H9 (cell line): ENCODE data around the gene TMEM132C. TPM values are rescaled to one million over a fixed set of nuclear protein-coding genes. Genes with fewer than 3 reads are reported as not detected.

ENCODE experiments used
- DNase-seq: peaks from one replicate; pipeline ENCODE4 v3.0.0-alpha.2; 2017
- H2AFZ ChIP-seq: one replicate; pipeline ENCODE4 v1.6.1; 2013; ENCODE audit warnings: mild to moderate bottlenecking, low read length, control low read depth, moderate library complexity
- H2AK5ac ChIP-seq: 2 replicates; pipeline ENCODE4 v1.6.1; 2013; ENCODE audit warnings: low read length, control low read depth, mixed read lengths; ENCODE audit not compliant: insufficient read length
- H2BK120ac ChIP-seq: one replicate; pipeline ENCODE4 v1.6.1; 2013; ENCODE audit warnings: low read depth, mild to moderate bottlenecking, low read length, control low read depth, inconsistent platforms; ENCODE audit not compliant: poor library complexity, severe bottlenecking
- H2BK12ac ChIP-seq: 2 replicates; pipeline ENCODE4 v1.6.1; 2013; ENCODE audit warnings: low read length, control low read depth, mixed read lengths, low read depth; ENCODE audit not compliant: insufficient read length
- H2BK15ac ChIP-seq: 2 replicates; pipeline ENCODE4 v1.6.1; 2013; ENCODE audit warnings: low read depth, low read length, control low read depth
- H2BK20ac ChIP-seq: one replicate; pipeline ENCODE4 v1.6.1; 2013; ENCODE audit warnings: low read depth, mild to moderate bottlenecking, low read length, control low read depth, inconsistent platforms; ENCODE audit not compliant: poor library complexity, severe bottlenecking
- H2BK5ac ChIP-seq: 2 replicates; pipeline ENCODE4 v1.6.1; 2013; ENCODE audit warnings: low read length, control low read depth, mixed read lengths; ENCODE audit not compliant: insufficient read length
- H3K14ac ChIP-seq: 2 replicates; pipeline ENCODE4 v1.6.1; 2013; ENCODE audit warnings: low read length, control low read depth; ENCODE audit not compliant: insufficient read depth
- H3K18ac ChIP-seq: 2 replicates; pipeline ENCODE4 v1.6.1; 2013; ENCODE audit warnings: low read depth, mild to moderate bottlenecking, mixed read lengths, low read length, control low read depth; ENCODE audit not compliant: insufficient read length
- H3K23ac ChIP-seq: 2 replicates; pipeline ENCODE4 v1.6.1; 2013; ENCODE audit warnings: low read length, control low read depth, mixed read lengths, low read depth; ENCODE audit not compliant: insufficient read length
- H3K23me2 ChIP-seq: 2 replicates; pipeline ENCODE4 v1.6.1; 2013; ENCODE audit warnings: low read depth, mild to moderate bottlenecking, mixed read lengths, low read length, control low read depth; ENCODE audit not compliant: insufficient read length, poor library complexity, severe bottlenecking
- H3K27ac ChIP-seq: 2 replicates; pipeline ENCODE4 v1.5.1; 2013; ENCODE audit warnings: low read length, control low read depth, mixed read lengths, low read depth; ENCODE audit not compliant: insufficient read length
- H3K27me3 ChIP-seq: 2 replicates; pipeline ENCODE4 v1.6.1; 2013; ENCODE audit warnings: low read length, control low read depth, inconsistent platforms; ENCODE audit not compliant: insufficient read depth
- H3K4ac ChIP-seq: 2 replicates; pipeline ENCODE4 v1.6.1; 2013; ENCODE audit warnings: low read depth, mild to moderate bottlenecking, control low read depth, inconsistent platforms, low read length, moderate library complexity
- H3K4me1 ChIP-seq: 2 replicates; pipeline ENCODE4 v1.6.1; 2013; ENCODE audit warnings: low read length, control low read depth, inconsistent platforms; ENCODE audit not compliant: insufficient read depth
- H3K4me2 ChIP-seq: 2 replicates; pipeline ENCODE4 v1.6.1; 2013; ENCODE audit warnings: low read length, control low read depth, mixed read lengths; ENCODE audit not compliant: insufficient read length, insufficient read depth
- H3K56ac ChIP-seq: 2 replicates; pipeline ENCODE4 v1.6.1; 2013; ENCODE audit warnings: low read depth, mild to moderate bottlenecking, mixed read lengths, low read length, control low read depth; ENCODE audit not compliant: insufficient read length
- H3K79me1 ChIP-seq: 2 replicates; pipeline ENCODE4 v1.6.1; 2013; ENCODE audit warnings: low read depth, mild to moderate bottlenecking, moderate library complexity, low read length, control low read depth, inconsistent platforms; ENCODE audit not compliant: insufficient read depth, poor library complexity, severe bottlenecking
- H3K79me2 ChIP-seq: 2 replicates; pipeline ENCODE4 v1.6.1; 2013; ENCODE audit warnings: low read length, control low read depth, inconsistent platforms; ENCODE audit not compliant: insufficient read depth
- H3K9ac ChIP-seq: 2 replicates; pipeline ENCODE4 v1.6.1; 2013; ENCODE audit warnings: low read length, control low read depth, mixed read lengths; ENCODE audit not compliant: insufficient read length; ENCODE audit errors: extremely low read depth
- H3K9me3 ChIP-seq: one replicate; pipeline ENCODE4 v1.6.1; 2013; ENCODE audit warnings: low read depth, low read length, inconsistent platforms; ENCODE audit not compliant: control insufficient read depth
- H3T11ph ChIP-seq: one replicate; pipeline ENCODE4 v1.6.1; 2013; ENCODE audit warnings: mild to moderate bottlenecking, low read length, control low read depth, inconsistent platforms
- H4K20me1 ChIP-seq: one replicate; pipeline ENCODE4 v1.6.1; 2013; ENCODE audit not compliant: control insufficient read depth, insufficient read length, insufficient read depth
- H4K5ac ChIP-seq: 2 replicates; pipeline ENCODE4 v1.6.1; 2013; ENCODE audit warnings: low read depth, mild to moderate bottlenecking, mixed read lengths, low read length, control low read depth; ENCODE audit not compliant: insufficient read length
- H4K8ac ChIP-seq: replicated peaks from 2 replicates; pipeline ENCODE4 v1.6.1; 2013; ENCODE audit warnings: low read length, control low read depth, mixed read lengths, low read depth; ENCODE audit not compliant: insufficient read length
- H4K91ac ChIP-seq: 2 replicates; pipeline ENCODE4 v1.6.1; 2013; ENCODE audit warnings: low read depth, mild to moderate bottlenecking, moderate library complexity, mixed read lengths, low read length, control low read depth; ENCODE audit not compliant: insufficient read length
- H3K27ac Mint-ChIP-seq, 3 experiments: 2 replicates in 2 of 3; 3 replicates in 1 of 3; pipeline ENCODE4 v1.8.0; 2020 to 2021; ENCODE audit warnings: mixed read lengths in 3 of 3, mild to moderate bottlenecking in 1 of 3, moderate library complexity in 1 of 3
- H3K27me3 Mint-ChIP-seq: 2 replicates; pipeline ENCODE4 v1.8.0; 2021; ENCODE audit warnings: low read depth, mild to moderate bottlenecking, moderate library complexity, mixed read lengths
- H3K36me3 Mint-ChIP-seq, 3 experiments: 2 replicates in 2 of 3; 3 replicates in 1 of 3; pipeline ENCODE4 v1.8.0; 2020 to 2021; ENCODE audit warnings: low read depth in 3 of 3, mixed read lengths in 3 of 3; ENCODE audit not compliant: insufficient read depth in 1 of 3
- H3K4me1 Mint-ChIP-seq, 2 experiments: 2 replicates each; pipeline ENCODE4 v1.8.0; 2020; ENCODE audit warnings: mixed read lengths in 2 of 2
- H3K4me3 Mint-ChIP-seq, 2 experiments: 2 replicates in 1 of 2; 3 replicates in 1 of 2; pipeline ENCODE4 v1.8.0; 2020 to 2021; ENCODE audit warnings: mild to moderate bottlenecking in 2 of 2, mixed read lengths in 2 of 2, moderate library complexity in 1 of 2
- H3K9me3 Mint-ChIP-seq, 2 experiments: 2 replicates in 1 of 2; 3 replicates in 1 of 2; pipeline ENCODE4 v1.8.0; 2020; ENCODE audit warnings: mild to moderate bottlenecking in 2 of 2, mixed read lengths in 2 of 2, moderate library complexity in 1 of 2
- CTCF ChIP-seq: fragments of 200-600 bp; sonication (generic); conservative IDR thresholded peaks from 3 replicates; pipeline ENCODE4 v1.8.0; 2021; ENCODE audit warnings: antibody characterized with exemption, mild to moderate bottlenecking
- WGBS: extraction: QIAGEN DNeasy Blood & Tissue Kit; methylation state at CpG from one replicate; pipeline ENCODE4 v1.1.7; 2013; ENCODE audit warnings: missing lambda C conversion rate, low lambda C conversion rate, mixed read lengths; ENCODE audit not compliant: insufficient read length; ENCODE audit errors: extremely low coverage; 5-methylcytosine and 5-hydroxymethylcytosine counted together
- total RNA-seq: library from RNA; stranded (reverse); gene quantifications from 2 replicates; pipeline ENCODE4 v1.2.1, GENCODE V29; 2021

Gene TMEM132C
- total RNA-seq, 1 experiment from 2014 or later, result 0.22 TPM

- H3K9me3 ChIP-seq, result no peaks in the 10 kb centered on the region
- no peak overlapping the region for H4K5ac ChIP-seq
- H2BK5ac ChIP-seq, result no peak overlapping the region
- H3K9ac ChIP-seq, result no peak overlapping the region
- H4K91ac ChIP-seq, result no peak overlapping the region
- peaks cover 0 to 12% of the 10 kb centered on the region in 2 experiments; a peak in 2 of 5 replicates for H3K9me3 Mint-ChIP-seq
- no peak overlapping the region for H2AK5ac ChIP-seq
- H3K56ac ChIP-seq, result no peak overlapping the region
- H3K23me2 ChIP-seq, result no peaks in the 10 kb centered on the region
- H3K27me3 Mint-ChIP-seq, result peaks cover 19% of the 10 kb centered on the region
- no peaks in the 10 kb centered on the region for H3K27me3 ChIP-seq
- H2BK15ac ChIP-seq, result no peak overlapping the region; the same call in 1 of the 2 replicates
- no peak overlapping the region for H2AFZ ChIP-seq
- H3K4me2 ChIP-seq, result no peak overlapping the region
- H4K20me1 ChIP-seq, result no peaks in the 10 kb centered on the region
- DNase-seq, result peak; percentile 80
- H3K36me3 Mint-ChIP-seq, result peaks cover 0 to 3% (median 0%) of the 10 kb centered on the region in 3 experiments; a peak in 1 of 7 replicates
- H3K79me2 ChIP-seq, result no peaks in the 10 kb centered on the region
- no CpG with 5 or more reads among the region's 9 CpGs for WGBS
- no peak overlapping the region for H3K27ac ChIP-seq
- no peak overlapping the region for H3T11ph ChIP-seq
- H3K4me1 ChIP-seq, result no peaks in the 10 kb centered on the region; the same call in 1 of the 2 replicates
- no peaks in the 10 kb centered on the region for H3K79me1 ChIP-seq
- no peak overlapping the region for H2BK12ac ChIP-seq
- H3K4ac ChIP-seq, result no peak overlapping the region
- no peak overlapping the region for H3K4me3 Mint-ChIP-seq
- H2BK120ac ChIP-seq, result no peak overlapping the region
- TF ChIP-seq CTCF, result peak; percentile 70
- peaks cover 9 to 12% of the 10 kb centered on the region in 2 experiments for H3K4me1 Mint-ChIP-seq
- no peak overlapping the region for H4K8ac ChIP-seq
- H2BK20ac ChIP-seq, result no peak overlapping the region
- no peak overlapping the region for H3K18ac ChIP-seq
- H3K23ac ChIP-seq, result no peak overlapping the region
- no peak overlapping the region for H3K27ac Mint-ChIP-seq
- H3K14ac ChIP-seq, result no peak overlapping the region
These were observed 316.5 kb downstream of the TMEM132C start for GRCh38 chr12:128583453-128583852.
